ENCODE data around the gene PHLPP1. TPM values are rescaled to one million over a fixed set of nuclear protein-coding genes. Genes with fewer than 3 reads are reported as not detected.

PHLPP1 gene
- total and polyA plus RNA-seq, 2 experiments from 2014 or later, result 15.7 to 73.6 TPM

- TF ChIP-seq ZNF462 (CRISPR knock-in tag; IDR thresholded peaks at IDR 0.05) (no peak), REST (IDR thresholded peaks at IDR 0.05; ENCODE audit: unreplicated experiment) (no peak)
Observed at GRCh38 chr18:62847081-62847480, 131.7 kb downstream of the PHLPP1 start (continued).

GRCh38 chr18:62848946-62849345 is 133.6 kb downstream of the PHLPP1 start:
- H3K27ac ChIP-seq (ENCODE audit: low read depth), result no peak overlapping the region
- Mint-ChIP-seq H3K4me3 (no peak overlapping the region), H3K36me3 (ENCODE audit: low read depth) (peaks cover 3% of the 10 kb centered on the region; the same call in 2 of the 3 replicates), H3K4me1 (peaks cover 40% of the 10 kb centered on the region), H3K27ac (no peak overlapping the region), H3K9me3 (no peaks in the 10 kb centered on the region), H3K27me3 (ENCODE audit: insufficient read depth, low read depth, poor library complexity) (peaks cover 10% of the 10 kb centered on the region)
- H3K4me3 ChIP-seq, result no peak overlapping the region
- no peaks in the 10 kb centered on the region for H3K9me2 ChIP-seq (ENCODE audit: insufficient read depth)
- ATAC-seq (no peak), DNase-seq (ENCODE audit: low spot score) (no peak)
- TF ChIP-seq ZNF462 (CRISPR knock-in tag; IDR thresholded peaks at IDR 0.05) (no peak), ZNF331 (CRISPR knock-in tag; IDR thresholded peaks at IDR 0.05; ENCODE audit: low read depth) (no peak), ZNF114 (CRISPR knock-in tag; IDR thresholded peaks at IDR 0.05) (no peak)
- H2AFZ ChIP-seq, result no peak overlapping the region
- H3K4me2 ChIP-seq, result no peak overlapping the region
- peaks cover 92% of the 10 kb centered on the region for H3K79me2 ChIP-seq (replicated peaks; ENCODE audit: insufficient read depth)
- no peaks in the 10 kb centered on the region for H3F3A ChIP-seq (replicated peaks; ENCODE audit: low read depth)
- peaks cover 20% of the 10 kb centered on the region for H3K4me1 ChIP-seq (ENCODE audit: insufficient read depth)
- no peaks in the 10 kb centered on the region for H3K27me3 ChIP-seq (ENCODE audit: insufficient read depth)
- no peaks in the 10 kb centered on the region for H3K36me3 ChIP-seq (ENCODE audit: insufficient read depth)
- H4K20me1 ChIP-seq (replicated peaks; ENCODE audit: insufficient read depth), result no peaks in the 10 kb centered on the region
